GM19023 (cell line): ENCODE measurements around the gene RPL27.

ENCODE experiments used
- ATAC-seq: cut with Tn5 transposase; IDR thresholded peaks from one replicate; pipeline ENCODE4 v1.9.1; 2021; ENCODE audit warnings: mild to moderate bottlenecking, moderate library complexity; ENCODE audit not compliant: unreplicated experiment

The RPL27 gene

DNA sequence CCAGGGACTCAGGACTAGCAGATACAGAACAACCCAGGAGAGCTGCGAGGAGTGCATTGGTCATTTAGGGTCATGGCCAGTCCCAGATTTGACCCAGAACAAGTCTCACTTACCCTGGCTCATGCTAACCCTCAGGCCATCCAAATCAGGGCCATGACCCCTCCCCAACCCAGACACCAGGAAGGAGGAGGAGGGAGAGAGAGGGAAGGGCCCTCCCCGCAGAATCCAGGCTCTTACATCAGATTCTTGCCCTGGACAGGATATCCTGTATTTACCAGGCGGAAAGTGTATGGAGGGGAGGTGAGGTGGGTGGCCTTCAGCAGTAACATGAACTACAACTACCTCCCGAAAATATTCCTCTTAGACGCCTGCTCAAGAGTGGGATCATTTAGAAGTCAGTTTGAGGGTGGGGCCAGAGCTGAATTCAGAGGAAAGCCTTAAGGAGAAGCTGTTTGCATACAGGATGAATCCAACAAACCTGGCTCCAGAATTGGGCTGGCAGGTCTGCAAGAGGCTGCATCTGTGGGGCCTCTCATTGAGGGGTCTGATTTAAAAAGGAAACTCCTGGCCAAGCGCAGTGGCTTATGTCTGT lies 21.9 kb downstream of the RPL27 start:
- ATAC-seq, result no peak

DNA sequence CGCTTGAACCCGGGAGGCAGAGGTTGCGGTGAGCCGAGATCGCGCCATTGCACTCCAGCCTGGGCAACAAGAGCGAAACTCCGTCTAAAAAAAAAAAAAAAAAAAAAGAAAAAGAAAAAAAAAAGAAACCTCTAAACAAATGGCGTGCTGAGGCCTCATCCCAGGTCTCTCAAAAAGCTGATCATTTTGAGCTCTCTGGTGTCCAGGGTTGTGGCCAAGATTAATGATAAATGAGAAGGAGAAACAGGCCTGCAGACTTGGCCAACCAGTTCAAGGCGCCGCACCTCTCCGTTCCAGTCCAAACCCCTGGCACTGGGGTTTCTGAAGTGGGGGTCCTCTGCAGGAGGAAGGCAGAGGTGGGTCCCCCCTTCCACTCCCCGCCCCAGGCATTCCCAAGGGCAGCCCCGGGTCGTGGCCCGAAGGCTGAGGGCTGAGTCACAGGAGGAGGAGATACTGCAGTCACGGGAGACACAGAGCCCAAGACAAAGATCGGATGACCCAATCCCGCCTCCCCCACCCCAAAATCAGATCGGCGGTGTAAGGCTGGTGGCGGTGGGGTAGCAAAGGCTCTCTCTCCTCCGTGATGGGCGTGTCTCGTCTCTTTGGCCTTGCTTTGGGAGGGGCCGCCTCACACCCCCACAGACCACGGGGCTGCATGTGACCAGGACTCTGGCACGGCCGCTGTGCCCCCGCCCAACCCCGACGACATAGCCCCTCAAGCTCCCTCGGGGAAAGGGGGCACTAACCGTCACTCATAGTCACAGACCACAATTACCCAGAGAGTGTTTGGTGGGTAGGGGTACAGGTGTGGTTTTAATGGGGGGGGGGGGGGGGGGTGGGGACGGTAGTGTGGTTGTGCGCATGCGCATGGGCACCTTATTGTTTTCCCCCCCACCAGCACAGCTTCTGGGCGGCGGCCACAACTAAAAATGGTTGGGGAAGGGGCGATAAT lies 22.8 kb downstream of the RPL27 start:
- ATAC-seq, result no peak

DNA sequence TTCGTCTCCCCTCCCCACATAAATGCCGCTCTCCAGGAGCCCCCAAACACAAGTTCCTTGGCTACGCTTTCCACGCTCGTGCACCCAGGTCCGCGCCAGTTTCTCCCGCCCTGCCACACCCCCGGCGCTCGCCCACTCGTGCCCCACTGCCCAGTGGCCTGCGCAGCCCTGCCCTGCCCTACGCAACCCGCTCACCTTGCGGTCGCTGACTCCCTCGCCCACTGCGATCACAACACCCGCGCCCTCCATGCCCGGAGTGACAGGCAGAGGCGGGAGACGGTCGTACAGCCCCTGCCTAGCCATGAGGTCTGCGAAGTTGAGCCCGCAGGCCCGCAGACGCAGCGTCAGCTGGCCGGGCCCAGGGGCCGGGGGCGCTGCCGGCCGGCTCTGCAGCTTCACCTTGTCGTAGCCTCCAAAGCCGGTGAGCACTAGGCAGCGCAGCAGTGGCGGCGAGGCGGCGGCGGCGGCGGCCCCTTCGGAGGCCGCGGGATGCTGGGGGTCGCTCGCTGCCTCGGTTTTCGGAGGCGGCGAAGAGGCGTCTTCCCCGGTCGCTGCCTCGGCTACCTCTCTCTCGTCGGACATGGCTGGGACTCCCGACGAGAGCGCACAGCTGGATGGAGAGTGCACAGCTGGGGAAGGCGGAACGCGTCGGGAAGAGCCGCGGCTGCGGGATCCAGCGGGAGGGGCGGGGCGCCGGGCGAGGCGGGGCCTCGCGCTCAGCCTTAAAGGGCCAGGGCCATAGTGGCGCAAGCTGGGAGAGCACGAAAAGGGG lies 23.7 kb downstream of the RPL27 start, which contains the start of gene VAT1:
Gene VAT1, minus strand, starts transcription at position 645 of the 772 bp plus-strand sequence. Its CDS starts 63 bp downstream, at position 582.
- ATAC-seq, result no peak

DNA sequence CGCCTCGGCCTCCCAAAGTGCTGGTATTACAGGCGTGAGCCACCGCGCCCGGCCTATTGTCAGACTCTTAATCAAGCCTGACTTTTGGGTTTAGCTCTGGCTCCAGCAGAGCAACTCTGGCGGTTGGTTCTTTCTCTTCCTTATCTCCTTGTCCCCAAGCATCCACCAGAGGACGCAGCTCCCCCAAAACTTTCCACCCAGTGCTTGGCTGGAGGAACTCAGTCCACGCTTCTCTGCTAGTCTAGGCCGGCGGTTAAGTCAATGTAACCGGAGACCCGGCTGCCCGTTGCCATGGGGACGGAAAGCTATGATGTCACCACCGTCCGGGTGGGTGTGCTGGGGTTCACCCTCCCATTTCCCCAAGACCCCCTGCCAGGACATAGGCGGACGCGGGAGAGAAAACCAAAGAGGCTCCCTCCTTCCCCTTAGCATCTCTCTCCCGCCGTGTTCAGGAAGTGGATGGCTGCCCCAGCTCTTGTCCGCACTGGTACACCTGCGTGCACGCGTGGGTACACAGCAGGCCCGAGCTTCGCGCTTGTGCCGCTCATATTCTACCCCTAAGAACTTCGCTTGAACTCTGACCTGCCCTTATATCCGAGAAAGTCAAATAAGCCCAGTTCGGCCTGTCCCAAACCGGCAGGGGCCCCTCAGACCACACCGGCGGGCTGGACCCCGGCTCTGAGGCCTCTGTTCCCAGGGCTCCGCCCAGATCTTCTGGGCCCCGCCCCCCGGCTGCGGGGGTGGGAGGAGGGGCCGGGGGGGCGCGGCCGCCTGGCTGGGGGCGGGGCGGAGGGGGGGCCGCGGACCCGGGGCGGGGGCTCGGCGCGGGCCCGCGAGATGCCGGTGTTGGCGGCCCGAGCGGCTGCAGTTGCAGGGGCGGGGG lies 26.4 kb downstream of the RPL27 start, which contains the start of gene RND2:
Gene RND2, plus strand, starts transcription at position 825 of the 883 bp plus-strand sequence. CDS start 117 bp downstream, outside the sequence.
- no peak for ATAC-seq

DNA sequence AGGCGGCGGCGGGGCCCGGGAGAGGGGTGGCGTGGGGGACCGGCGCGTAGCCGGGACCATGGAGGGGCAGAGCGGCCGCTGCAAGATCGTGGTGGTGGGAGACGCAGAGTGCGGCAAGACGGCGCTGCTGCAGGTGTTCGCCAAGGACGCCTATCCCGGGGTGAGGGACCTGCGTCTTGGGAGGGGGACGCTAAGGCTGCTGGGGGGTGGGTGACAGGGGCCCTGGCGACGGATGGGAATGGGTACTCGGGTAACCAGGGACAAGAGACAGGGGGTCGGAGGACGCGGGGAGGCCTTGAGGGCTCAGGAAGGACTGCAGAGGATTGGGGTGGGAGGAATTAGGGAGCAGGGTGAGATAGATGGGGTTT lies 27.1 kb downstream of the RPL27 start:
- no peak for ATAC-seq

DNA sequence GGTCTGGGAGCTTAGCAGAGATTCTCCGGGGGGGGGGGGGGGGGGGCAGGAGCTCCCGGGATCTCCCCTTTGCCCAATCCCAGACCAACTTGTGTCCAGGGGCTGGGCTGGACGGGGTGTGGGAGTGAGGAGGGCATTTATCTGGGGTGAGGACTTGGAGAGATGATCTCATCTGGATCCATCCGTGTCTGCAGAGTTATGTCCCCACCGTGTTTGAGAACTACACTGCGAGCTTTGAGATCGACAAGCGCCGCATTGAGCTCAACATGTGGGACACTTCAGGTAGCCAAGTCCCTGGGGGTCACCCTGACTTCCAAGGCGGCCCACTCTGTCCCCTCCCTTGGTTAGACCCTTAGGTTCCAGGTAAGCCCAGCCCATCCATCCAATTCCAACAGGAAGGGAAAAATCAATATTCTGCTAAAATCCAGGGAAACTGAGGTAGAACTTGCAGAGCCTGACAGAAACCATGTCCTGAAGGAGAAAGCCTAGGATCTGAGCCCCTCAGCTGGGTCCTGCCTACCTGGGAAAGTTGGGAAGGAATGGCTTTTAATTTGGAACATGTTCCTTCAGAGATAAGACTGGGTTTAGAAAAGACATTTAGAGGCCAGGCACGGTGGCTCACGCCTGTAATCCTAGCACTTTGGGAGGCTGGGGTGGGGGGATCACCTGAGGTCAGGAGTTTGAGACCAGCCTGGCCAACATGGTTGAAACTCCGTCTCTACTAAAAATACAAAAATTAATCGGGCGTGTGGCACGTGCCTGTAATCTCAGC lies 27.7 kb downstream of the RPL27 start:
- no peak for ATAC-seq

DNA sequence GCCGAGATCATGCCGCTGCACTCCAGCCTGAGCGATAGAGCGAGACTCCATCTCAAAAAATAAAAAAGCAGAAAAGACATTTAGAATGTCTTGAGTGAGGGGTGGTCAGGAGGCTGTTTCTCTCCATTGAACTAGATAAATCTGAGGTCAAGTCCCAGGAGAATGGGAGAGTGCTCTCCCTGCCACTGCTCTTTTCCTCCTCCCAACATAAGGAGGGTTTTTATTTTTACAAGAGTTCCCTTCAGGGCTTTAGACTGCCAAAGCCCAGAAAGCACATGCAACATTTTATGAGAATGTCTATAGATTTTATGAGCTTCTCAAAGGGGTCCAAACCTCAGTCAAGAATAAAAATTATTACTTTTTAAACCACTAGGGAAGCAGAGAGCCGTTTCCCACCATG lies 28.4 kb downstream of the RPL27 start:
- no peak for ATAC-seq

DNA sequence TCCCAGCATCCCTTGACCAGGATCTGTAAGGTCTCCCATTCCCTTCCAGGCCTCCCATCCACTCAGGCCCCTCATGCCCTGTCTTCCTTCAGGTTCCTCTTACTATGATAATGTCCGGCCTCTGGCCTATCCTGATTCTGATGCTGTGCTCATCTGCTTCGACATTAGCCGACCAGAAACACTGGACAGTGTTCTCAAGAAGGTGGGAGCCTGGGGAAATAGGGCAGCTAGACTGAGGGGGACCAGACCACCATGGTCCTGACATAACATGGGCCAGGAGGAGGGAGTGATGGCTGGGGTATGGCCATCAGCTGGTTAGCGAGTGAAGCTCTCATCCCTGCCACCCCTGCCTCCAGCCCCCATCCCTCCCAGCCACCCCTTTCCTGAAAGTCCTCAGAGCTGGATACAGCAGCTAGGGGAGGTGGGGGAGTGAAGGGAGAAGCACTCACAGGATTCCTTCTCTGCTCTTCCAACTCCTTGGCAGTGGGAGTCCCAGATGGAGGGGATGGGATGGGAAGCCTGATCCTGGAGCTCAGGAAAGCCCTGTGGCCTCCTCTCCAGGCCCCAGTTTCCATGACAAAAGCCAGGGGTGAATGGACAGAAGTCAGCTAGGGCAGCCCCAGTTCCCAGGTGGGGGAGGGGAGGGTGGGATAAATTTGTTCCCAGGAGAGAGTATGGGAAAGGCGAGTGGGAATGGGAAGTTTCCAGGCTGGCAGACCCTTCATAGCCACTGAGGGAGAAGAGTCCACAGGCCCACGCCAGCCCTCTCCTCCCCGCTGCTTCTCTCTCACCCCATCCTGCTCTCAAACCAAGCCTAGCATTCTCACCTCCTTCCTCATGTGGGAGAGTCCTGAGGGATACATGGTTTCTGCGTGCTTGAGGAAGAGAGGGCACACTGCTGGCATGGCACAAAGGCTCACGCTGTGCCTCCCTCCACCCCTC lies 29.1 kb downstream of the RPL27 start:
- ATAC-seq, result no peak

DNA sequence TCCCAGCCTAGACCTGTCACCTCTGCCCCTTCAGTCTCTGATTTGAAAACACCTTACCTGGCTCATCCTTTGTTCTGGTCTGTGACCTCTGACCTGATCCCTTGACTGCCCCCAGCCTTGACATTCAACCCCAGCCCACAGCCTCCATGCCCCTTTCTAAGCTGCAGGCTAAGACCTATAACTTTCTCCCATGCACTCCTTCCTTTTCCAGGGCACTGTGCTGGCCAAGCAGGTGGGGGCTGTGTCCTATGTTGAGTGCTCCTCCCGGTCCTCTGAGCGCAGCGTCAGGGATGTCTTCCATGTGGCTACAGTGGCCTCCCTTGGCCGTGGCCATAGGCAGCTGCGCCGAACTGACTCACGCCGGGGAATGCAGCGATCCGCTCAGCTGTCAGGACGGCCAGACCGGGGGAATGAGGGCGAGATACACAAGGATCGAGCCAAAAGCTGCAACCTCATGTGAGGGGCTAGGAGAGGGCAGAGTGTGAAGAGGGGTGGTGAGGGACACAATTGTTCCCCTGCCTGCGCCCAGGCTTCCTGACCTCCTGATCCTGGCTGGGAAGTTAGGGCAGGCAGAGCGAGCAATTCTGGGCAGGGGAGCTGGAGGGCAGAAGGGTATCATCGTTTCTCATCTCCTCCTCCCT lies 30.1 kb downstream of the RPL27 start:
- no peak for ATAC-seq

DNA sequence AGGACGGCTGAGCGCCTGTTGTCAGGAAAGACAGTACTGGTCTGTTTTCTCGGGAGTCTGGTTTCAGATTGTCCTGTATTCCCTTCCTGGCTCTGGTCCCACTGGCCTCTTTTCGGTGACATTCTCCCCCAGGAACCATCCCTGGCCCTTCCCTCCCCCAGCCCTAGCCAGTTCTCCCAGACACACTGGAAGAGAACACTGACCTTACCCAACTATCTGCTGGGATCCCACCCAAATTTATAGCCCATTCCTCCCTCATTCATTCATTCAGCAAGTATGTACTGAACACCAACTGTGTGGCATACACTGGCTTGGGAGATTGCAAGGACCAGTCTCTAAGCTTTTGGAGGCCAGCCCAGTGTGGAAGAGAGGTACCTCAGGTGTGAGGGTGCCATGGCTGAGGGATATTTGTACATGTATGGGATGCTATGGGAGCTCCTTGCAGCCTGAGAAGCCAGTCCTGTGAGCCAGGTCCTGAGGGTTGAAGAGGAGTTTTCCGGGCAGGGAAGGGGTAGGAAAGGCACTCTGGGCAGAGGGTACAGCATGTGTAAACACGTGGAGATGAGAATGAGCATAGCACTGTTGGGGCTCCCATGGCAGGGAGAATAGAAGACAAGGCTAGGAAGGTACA lies 32.0 kb downstream of the RPL27 start:
- ATAC-seq, result no peak

DNA sequence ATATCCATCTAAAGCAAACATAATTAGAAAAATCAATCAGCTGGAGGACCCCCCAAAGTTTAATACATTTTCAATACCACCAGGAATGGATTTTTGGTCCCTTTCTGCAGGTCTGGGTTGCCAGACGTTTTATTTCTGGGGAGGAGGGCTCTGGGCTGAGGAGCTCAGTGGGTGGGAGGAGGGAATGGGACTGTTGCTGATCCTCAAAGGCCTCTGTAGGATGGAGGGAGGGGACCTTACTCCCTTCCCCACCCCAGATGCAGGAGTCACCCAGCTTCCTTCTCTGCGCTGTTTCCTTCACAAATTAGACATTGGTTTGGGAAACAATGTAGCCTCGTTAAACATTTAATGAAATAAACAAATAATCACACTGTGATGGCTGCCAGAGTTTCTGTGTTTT lies 33.4 kb downstream of the RPL27 start:
- ATAC-seq, result no peak

DNA sequence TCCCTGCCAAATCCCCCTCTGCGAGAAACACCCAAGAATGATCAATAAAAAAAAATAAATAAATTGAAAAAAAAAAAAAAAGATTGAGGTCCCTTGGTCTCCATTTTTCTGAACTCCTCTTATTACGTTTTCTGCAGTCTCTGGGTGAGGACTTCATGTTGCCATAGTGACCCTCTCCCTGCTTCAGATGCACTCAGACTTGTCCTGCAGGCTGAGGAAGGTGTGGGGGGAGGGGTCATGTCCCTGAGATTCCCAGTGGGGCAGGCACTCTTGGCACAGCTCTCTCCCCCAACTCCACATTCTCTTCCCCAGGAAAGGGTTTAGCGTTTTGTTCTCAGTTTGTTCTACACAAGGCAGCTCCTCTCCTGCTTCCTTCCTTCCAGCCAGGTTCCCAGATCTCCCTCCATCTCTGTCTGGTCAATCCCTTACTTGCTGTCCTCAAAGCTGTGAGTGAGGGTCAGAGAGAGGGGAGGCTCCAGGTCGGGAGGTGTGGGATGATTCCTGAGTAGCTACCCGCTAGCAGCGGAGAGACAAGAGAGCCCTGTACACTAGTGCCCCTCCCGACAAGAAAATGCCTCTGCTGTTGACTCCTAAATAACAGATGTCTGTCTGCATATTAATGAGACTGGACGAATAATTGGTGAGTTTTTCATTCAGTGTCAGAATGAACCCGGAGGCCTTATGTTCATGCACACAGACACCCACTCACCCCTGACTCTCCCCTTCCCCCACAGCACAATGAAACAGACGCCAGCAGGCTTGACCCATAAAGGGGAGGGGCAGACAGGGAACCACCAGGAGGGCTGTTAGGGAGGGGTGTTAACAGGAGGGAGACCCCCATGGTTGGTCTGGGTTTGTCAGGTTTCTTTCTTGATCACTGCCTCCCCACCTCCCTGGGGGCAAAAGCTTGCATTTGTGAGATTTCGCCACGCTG lies 36.0 kb downstream of the RPL27 start:
- ATAC-seq, result no peak

DNA sequence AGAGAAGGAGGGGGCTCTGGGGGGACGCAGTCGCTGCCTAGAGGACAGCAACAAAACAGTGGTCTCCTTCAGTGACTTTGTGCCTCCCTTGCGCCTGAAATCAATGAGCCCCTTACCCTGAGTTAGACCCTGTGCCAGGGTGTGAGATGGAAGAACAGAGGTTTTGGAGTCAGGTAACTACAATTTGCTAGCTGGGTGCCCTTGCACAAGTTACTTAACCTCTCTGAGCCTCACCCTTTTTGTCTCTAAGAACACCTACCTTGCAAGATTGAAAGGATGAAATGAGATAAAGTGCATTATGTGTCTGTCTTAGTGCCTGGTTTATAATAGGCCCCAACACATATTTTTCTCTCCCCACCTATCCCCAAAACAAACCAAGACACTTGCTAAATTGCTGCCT lies 36.7 kb downstream of the RPL27 start:
- no peak for ATAC-seq

DNA sequence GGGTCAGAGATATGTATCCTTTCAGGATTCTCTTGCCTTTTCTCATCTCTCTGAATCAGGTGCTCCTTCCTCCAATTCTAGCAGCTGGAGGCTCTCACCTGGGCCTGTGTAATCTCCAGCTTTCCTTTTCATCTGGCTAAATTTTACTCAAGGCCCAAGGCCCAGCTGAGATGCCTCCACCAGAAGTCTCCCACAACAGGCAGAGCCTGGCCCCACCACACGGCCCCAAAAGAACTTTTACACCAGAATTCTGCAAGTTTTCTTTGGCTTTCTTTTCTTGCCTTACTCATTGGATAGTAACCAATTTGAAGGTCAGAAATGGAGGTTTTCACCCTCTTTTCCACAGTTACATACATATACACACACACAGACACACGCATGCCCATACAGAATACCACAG lies 41.4 kb downstream of the RPL27 start:
- ATAC-seq, result no peak

DNA sequence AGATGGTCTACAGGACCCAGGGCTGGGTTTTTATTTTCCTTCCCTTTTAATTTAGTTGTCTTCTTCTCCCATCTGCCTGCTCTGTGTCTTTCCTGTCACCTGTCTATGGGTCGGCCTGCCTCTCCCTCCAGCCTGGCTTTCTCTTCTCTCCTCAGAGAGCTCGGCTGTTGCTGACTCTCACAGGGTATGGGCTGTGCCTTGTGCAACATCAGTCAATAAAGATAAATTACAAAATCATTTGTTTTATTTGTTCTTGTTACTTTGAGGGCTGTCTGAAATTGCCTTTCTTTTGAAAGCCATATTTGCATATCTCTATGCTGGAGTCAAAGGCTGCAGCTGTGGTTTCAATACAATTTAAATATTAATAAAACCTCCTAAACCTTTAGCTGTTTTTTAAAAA lies 42.4 kb downstream of the RPL27 start:
- no peak for ATAC-seq

DNA sequence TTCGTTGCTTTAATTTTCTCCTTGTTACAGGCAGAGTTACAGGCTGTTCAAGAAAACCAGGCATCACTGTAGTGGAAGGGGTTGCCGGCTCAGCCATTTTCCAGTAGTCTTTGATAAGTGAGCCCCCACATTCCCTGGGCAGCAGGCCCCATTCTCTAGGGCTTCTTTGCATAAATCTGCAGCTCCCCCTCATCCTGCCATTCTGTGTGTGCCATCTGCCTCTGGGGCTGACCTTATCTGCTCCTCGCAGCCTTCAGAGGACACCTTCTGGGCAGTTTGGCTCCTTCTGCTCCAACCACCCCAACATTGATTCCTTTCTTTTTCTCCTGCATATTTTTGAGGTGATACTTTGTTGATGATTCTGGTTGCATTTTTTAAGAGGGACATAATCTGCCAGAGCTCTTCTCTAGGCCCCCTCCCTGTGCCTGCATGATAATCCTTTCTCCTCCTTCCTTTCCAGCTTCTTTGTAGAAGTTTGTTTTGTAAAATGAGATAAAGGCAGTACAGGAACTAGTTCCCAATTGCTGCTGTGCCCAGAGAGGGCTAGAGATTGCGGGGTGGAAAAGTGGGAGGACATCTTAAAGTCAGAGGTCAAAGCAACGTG lies 43.9 kb downstream of the RPL27 start:
- ATAC-seq, result no peak
